Mammary epithelial cell (primary cell): ENCODE measurements around the gene ACVR1.

Experiments
- CTCF ChIP-seq, 2 donors: IDR thresholded peaks in 1 of 2; conservative IDR thresholded peaks in 1 of 2; 2 replicates each; pipeline ENCODE4 v1.5.1; 2011 to 2012; ENCODE audit warnings: inconsistent platforms in 2 of 2, low read length in 2 of 2, mild to moderate bottlenecking in 2 of 2, control low read depth in 1 of 2, low read depth in 1 of 2; ENCODE audit not compliant: insufficient read depth in 1 of 2; ENCODE audit errors: extremely low read depth in 1 of 2
- EZH2 ChIP-seq: IDR thresholded peaks from 2 replicates; pipeline ENCODE4 v1.6.1; 2012; ENCODE audit warnings: low read length, inconsistent platforms, borderline replicate concordance

DNA sequence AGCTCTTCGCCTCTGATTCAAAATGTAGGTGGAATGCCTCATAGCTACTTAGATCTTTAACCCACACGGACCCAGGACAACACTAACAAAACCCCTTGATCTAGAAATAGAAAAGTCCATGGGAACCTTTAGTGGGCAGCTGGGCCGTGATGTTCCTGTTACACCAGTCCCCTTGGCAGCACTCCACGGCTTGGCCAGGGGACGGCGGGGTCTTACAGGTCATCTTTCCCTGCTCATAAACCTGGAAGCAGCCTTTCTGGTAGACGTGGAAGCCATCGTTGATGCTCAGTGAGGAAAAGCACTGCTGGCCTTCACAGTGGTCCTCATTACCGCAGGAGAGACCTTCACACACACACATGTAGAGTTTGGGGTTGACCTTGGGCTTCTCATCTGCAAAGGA lies 95.9 kb downstream of the ACVR1 start:
- no peak for TF ChIP-seq CTCF (conservative IDR thresholded peaks at IDR 0.05 in 1 of 2, IDR thresholded peaks at IDR 0.05 in 1 of 2; ENCODE audit: extremely low read depth in 1 of 2, insufficient read depth in 1 of 2, low read depth in 1 of 2, low read length in 2 of 2)
- TF ChIP-seq EZH2 = no peak
